HL-60 (cell line): ENCODE measurements around the gene PLEKHG1.

Experiments used
- GABPA ChIP-seq: IDR thresholded peaks from 2 replicates; pipeline ENCODE4 v1.6.1; 2012; ENCODE audit warnings: low read depth
- POLR2AphosphoS5 ChIP-seq: IDR thresholded peaks from 2 replicates; pipeline ENCODE4 v1.6.1; 2012; ENCODE audit warnings: low read depth
- SPI1 ChIP-seq: IDR thresholded peaks from 2 replicates; pipeline ENCODE4 v1.6.1; 2012; ENCODE audit warnings: low read depth, mild to moderate bottlenecking, borderline replicate concordance
- TF ChIP-seq, protein P1 (sequence below): IDR thresholded peaks from one replicate; pipeline ENCODE4 v1.5.1; 2011; ENCODE audit warnings: low read length, control low read depth, inconsistent platforms; ENCODE audit not compliant: insufficient read depth
- TF ChIP-seq, protein P2 (sequence below): IDR thresholded peaks from 2 replicates; pipeline ENCODE4 v1.6.1; 2012; ENCODE audit warnings: low read depth; ENCODE audit not compliant: insufficient replicate concordance

DNA sequence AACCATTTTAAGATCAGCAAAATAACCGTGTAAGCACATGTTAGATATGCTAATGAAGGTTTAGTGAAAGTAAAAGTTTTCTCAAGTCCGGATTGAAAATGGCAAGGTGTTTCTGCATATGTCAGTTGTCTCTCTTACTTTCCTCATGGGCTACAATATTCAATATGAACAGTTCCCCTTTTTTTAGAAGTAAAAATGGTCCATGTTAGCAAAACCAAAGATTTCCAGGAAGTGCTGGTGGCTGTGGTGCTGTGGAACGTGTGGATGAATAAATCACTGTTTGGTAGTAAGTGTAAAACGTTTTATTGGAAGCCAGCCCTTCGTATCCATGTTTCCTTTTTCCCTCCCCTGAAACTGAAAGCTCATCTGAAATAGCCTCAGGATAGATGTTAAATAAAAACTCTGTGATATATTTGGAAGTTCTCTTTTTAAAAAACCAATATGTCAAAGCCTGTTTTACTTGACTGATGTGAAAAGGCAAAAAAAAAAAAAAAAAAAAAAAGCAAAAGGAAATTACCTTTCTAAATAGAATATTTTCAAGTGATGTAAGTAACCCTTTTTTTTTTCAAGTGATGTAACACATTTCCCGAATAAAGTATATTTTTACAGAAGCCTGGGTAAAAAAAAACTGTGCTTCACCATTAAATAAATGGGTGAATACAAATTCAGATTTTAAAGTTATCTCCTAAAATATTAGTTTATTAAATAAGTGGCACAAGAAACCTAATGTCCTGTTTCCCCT lies 41.9 kb downstream of the PLEKHG1 start:
- TF ChIP-seq, protein P1, sequence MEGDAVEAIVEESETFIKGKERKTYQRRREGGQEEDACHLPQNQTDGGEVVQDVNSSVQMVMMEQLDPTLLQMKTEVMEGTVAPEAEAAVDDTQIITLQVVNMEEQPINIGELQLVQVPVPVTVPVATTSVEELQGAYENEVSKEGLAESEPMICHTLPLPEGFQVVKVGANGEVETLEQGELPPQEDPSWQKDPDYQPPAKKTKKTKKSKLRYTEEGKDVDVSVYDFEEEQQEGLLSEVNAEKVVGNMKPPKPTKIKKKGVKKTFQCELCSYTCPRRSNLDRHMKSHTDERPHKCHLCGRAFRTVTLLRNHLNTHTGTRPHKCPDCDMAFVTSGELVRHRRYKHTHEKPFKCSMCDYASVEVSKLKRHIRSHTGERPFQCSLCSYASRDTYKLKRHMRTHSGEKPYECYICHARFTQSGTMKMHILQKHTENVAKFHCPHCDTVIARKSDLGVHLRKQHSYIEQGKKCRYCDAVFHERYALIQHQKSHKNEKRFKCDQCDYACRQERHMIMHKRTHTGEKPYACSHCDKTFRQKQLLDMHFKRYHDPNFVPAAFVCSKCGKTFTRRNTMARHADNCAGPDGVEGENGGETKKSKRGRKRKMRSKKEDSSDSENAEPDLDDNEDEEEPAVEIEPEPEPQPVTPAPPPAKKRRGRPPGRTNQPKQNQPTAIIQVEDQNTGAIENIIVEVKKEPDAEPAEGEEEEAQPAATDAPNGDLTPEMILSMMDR: no peak
- TF ChIP-seq SPI1: peak; percentile 62; the same call in 1 of the 2 replicates
- TF ChIP-seq POLR2AphosphoS5: no peak
- no peak for TF ChIP-seq GABPA
- TF ChIP-seq, protein P2, sequence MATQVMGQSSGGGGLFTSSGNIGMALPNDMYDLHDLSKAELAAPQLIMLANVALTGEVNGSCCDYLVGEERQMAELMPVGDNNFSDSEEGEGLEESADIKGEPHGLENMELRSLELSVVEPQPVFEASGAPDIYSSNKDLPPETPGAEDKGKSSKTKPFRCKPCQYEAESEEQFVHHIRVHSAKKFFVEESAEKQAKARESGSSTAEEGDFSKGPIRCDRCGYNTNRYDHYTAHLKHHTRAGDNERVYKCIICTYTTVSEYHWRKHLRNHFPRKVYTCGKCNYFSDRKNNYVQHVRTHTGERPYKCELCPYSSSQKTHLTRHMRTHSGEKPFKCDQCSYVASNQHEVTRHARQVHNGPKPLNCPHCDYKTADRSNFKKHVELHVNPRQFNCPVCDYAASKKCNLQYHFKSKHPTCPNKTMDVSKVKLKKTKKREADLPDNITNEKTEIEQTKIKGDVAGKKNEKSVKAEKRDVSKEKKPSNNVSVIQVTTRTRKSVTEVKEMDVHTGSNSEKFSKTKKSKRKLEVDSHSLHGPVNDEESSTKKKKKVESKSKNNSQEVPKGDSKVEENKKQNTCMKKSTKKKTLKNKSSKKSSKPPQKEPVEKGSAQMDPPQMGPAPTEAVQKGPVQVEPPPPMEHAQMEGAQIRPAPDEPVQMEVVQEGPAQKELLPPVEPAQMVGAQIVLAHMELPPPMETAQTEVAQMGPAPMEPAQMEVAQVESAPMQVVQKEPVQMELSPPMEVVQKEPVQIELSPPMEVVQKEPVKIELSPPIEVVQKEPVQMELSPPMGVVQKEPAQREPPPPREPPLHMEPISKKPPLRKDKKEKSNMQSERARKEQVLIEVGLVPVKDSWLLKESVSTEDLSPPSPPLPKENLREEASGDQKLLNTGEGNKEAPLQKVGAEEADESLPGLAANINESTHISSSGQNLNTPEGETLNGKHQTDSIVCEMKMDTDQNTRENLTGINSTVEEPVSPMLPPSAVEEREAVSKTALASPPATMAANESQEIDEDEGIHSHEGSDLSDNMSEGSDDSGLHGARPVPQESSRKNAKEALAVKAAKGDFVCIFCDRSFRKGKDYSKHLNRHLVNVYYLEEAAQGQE: no peak
